22Rv1 (cell line): ENCODE results near the gene SRGAP1.
"Not testable (repeated sequence)": the region's sequence is repeated elsewhere in the genome, so short reads cannot be mapped to it uniquely, and the experiment has no call there.

Experiments
- H3K27ac ChIP-seq: fragments of 450-650 bp; 2 replicates; pipeline ENCODE4 v1.5.1; 2017
- CTCF ChIP-seq: fragments of 450-650 bp; IDR thresholded peaks from 2 replicates; pipeline ENCODE4 v1.5.1; 2017; ENCODE audit warnings: mild to moderate bottlenecking
- ZFX ChIP-seq: fragments of 450-650 bp; IDR thresholded peaks from 2 replicates; pipeline ENCODE4 v1.6.1; 2017; ENCODE audit warnings: antibody characterized with exemption, borderline replicate concordance

The SRGAP1 gene

GRCh38 chr12:64072916-64073575 lies 228.5 kb downstream of the SRGAP1 start:
- no peak for TF ChIP-seq CTCF
- no peak for TF ChIP-seq ZFX
- H3K27ac ChIP-seq: no peak overlapping the region

GRCh38 chr12:64076565-64076964 lies 232.1 kb downstream of the SRGAP1 start:
- H3K27ac ChIP-seq: not testable (repeated sequence)

GRCh38 chr12:64077922-64078321 lies 233.4 kb downstream of the SRGAP1 start:
- TF ChIP-seq CTCF: peak; percentile 69
- TF ChIP-seq ZFX: no peak
- H3K27ac ChIP-seq: peak overlapping the region; percentile 45

- peak overlapping the region; percentile 97 for H3K27ac ChIP-seq
- TF ChIP-seq CTCF (no peak), ZFX (no peak)
Observed at GRCh38 chr12:64080319-64081007, 236.0 kb downstream of the SRGAP1 start.

GRCh38 chr12:64081008-64081404 lies 236.5 kb downstream of the SRGAP1 start:
- H3K27ac ChIP-seq: peak overlapping the region; percentile 97
- TF ChIP-seq ZFX (no peak), CTCF (no peak)

GRCh38 chr12:64082116-64082515 lies 237.6 kb downstream of the SRGAP1 start:
- TF ChIP-seq CTCF: no peak
- no peak for TF ChIP-seq ZFX
- peak overlapping the region; percentile 97 for H3K27ac ChIP-seq

GRCh38 chr12:64082866-64083268 lies 238.4 kb downstream of the SRGAP1 start:
- TF ChIP-seq ZFX (no peak), CTCF (no peak)
- H3K27ac ChIP-seq: peak overlapping the region; percentile 97
